Measurements from ENCODE around the gene KCNQ1. TPM values are rescaled to one million over a fixed set of nuclear protein-coding genes. Genes with fewer than 3 reads are reported as not detected.

The KCNQ1 gene
- total and polyA plus RNA-seq, 2 of the 13 experiments (the other 11 are each of a cell fraction or from before 2014, with no cell fraction given) = 0.02 to 0.08 TPM

GRCh38 chr11:2827792-2828191 is 383.0 kb downstream of the KCNQ1 start (continued):
- TF ChIP-seq ZNF407 (CRISPR knock-in tag; IDR thresholded peaks at IDR 0.05; ENCODE audit: not compliant biosample characterization) (no peak), PCBP2 (optimal IDR thresholded peaks at IDR 0.05; ENCODE audit: low read depth, low read length, poor library complexity, severe bottlenecking) (no peak), ARNT (IDR thresholded peaks at IDR 0.05) (no peak), GATAD2A (CRISPR knock-in tag; IDR thresholded peaks at IDR 0.05) (no peak)

- WGBS (ENCODE audit: low lambda C conversion rate) = 14% methylated on average over 4 of the region's 4 CpGs
- no peaks in the 10 kb centered on the region for H3K36me3 ChIP-seq (replicated peaks in 1 of 2; ENCODE audit: control insufficient read depth in 1 of 2, insufficient read depth in 2 of 2, low read length in 2 of 2)
- intact Hi-C loops (cut with micrococcal nuclease; ENCODE audit: unreplicated experiment) = no loop called here
- no peaks in the 10 kb centered on the region for H3K79me2 ChIP-seq (ENCODE audit: insufficient read depth, low read length)
- H3K4me3 ChIP-seq (replicated peaks in 1 of 3; ENCODE audit: insufficient read depth in 1 of 3, low read depth in 2 of 3, low read length in 3 of 3) = no peak overlapping the region
- ATAC-seq (no peak), FAIRE-seq (no peak), DNase-seq (ENCODE audit: low spot score) (no peak)
- H3K9ac ChIP-seq (ENCODE audit: insufficient read depth, low read depth, low read length) = no peak overlapping the region
- no peak overlapping the region for H3K27ac ChIP-seq (ENCODE audit: extremely low read length, insufficient read depth, low read length)
- H3K4me2 ChIP-seq (ENCODE audit: low read depth, low read length) = no peak overlapping the region
- no peak overlapping the region for H2AFZ ChIP-seq (ENCODE audit: low read length)
- H3K9me3 ChIP-seq (ENCODE audit: low read length) = peaks cover 10% of the 10 kb centered on the region
- no TSS peak for BruUV-seq (replicated peaks)
- H4K20me1 ChIP-seq (ENCODE audit: insufficient read depth, low read length) = no peaks in the 10 kb centered on the region
- H3K27me3 ChIP-seq (ENCODE audit: control insufficient read depth in 1 of 2, insufficient read depth in 2 of 2, low read length in 2 of 2) = peaks cover 6 to 63% of the 10 kb centered on the region in 2 experiments
- ChIA-PET POLR2A (no interaction called here), CTCF (ENCODE audit: low intra/inter-chr PET ratio, low total read pairs) (no interaction called here)
- in situ Hi-C loops (cut with HindIII; ENCODE audit: extremely low pct_ligation_motif_present, low pct_unique_long_range_greater_than_20kb) = no loop called here
- H3K4me1 ChIP-seq (ENCODE audit: insufficient read depth, low read length) = peaks cover 10% of the 10 kb centered on the region
- TF ChIP-seq TCF7 (IDR thresholded peaks at IDR 0.05; ENCODE audit: low read depth) = no peak
- no peak for TF ChIP-seq ZSCAN25 (CRISPR knock-in tag; IDR thresholded peaks at IDR 0.05)
- no peak for TF ChIP-seq ZBTB3 (CRISPR knock-in tag; IDR thresholded peaks at IDR 0.05; ENCODE audit: borderline replicate concordance, low read depth)
- no peak for TF ChIP-seq ZNF558 (CRISPR knock-in tag; IDR thresholded peaks at IDR 0.05; ENCODE audit: borderline replicate concordance)
- TF ChIP-seq ARNTL (CRISPR knock-in tag; IDR thresholded peaks at IDR 0.05) = no peak
- TF ChIP-seq ZBTB20 (CRISPR knock-in tag; IDR thresholded peaks at IDR 0.05; ENCODE audit: borderline replicate concordance, low read depth) = no peak
- no peak for TF ChIP-seq ZBTB14 (CRISPR knock-in tag; IDR thresholded peaks at IDR 0.05)
- no peak for TF ChIP-seq ZNF670 (CRISPR knock-in tag; IDR thresholded peaks at IDR 0.05; ENCODE audit: borderline replicate concordance)
These were observed 383.9 kb downstream of the KCNQ1 start for GRCh38 chr11:2828585-2829330.

All from HepG2 (cell line).